ENCODE results near the gene MMAB. TPM values are rescaled to one million over a fixed set of nuclear protein-coding genes. Genes with fewer than 3 reads are reported as not detected.
A peak's percentile ranks its signal among the peaks of the same experiment; 100 is the strongest.

Gene MMAB
- total and polyA plus RNA-seq, 2 of the 13 experiments (the other 11 are each of a cell fraction or from before 2014, with no cell fraction given), result 26.1 to 77.3 TPM

DNA sequence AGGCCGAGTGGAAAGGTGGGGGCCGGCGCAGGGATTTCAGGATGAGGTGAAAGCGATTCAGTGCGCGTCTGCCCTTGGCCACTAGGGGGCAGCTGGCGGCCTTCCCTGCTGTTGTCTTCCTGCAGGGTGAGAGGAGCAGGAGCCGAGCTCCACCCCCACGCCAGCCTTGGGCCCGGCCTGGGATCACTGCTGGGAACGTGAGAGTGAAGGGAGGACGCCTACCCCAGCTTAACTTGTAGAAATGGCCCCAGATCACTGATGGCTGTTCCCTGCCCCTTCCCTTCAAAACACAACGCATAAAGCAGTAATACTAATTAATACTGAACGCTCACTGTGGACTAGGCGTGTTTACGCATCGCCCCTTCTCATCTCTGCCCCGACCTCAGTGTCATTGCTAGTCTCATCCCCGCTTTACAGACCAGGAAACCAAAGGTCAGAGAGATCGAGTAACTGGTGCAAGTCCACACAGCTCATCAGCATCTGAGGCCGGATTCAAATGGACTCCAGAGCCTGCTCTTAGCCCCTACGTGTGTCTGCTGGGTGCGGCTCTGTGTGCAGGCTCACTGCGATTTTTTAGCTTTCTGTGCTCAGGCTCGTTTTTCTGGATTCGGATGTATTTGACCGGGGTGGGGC lies 24.6 kb upstream of the MMAB start (continued):
- TF ChIP-seq RBM22 (optimal IDR thresholded peaks at IDR 0.05; ENCODE audit: low read length) (peak; percentile 95), EZH2 (conservative IDR thresholded peaks at IDR 0.05; ENCODE audit: low read depth, low read length) (no peak), STAG1 (CRISPR knock-in tag; IDR thresholded peaks at IDR 0.05) (peak; percentile 93), UBTF (CRISPR knock-in tag; IDR thresholded peaks at IDR 0.05) (peak; percentile 53), MED1 (CRISPR knock-in tag; IDR thresholded peaks at IDR 0.05) (peak; percentile 56; the same call in 1 of the 2 replicates), NFAT5 (CRISPR knock-in tag; IDR thresholded peaks at IDR 0.05) (no peak), MIXL1 (CRISPR knock-in tag; IDR thresholded peaks at IDR 0.05) (peak; percentile 26; the same call in 1 of the 2 replicates), NFYC (CRISPR knock-in tag; IDR thresholded peaks at IDR 0.05) (peak; percentile 22; the same call in 1 of the 2 replicates), TBX3 (IDR thresholded peaks at IDR 0.05; ENCODE audit: borderline replicate concordance) (0 out of 2 replicates have a peak, but pooled peaks have one; percentile 13), TGIF2 (CRISPR knock-in tag; IDR thresholded peaks at IDR 0.05) (no peak), ZNF772 (CRISPR knock-in tag; IDR thresholded peaks at IDR 0.05) (peak; percentile 6; the same call in 1 of the 2 replicates), CSRNP2 (CRISPR knock-in tag; conservative IDR thresholded peaks at IDR 0.05; ENCODE audit: low read depth) (no peak), KAT2B (IDR thresholded peaks at IDR 0.05; ENCODE audit: borderline replicate concordance, low read depth, low read length) (no peak), HMG20A (CRISPR knock-in tag; IDR thresholded peaks at IDR 0.05; ENCODE audit: borderline replicate concordance) (no peak)
- TF ChIP-seq, protein P1, sequence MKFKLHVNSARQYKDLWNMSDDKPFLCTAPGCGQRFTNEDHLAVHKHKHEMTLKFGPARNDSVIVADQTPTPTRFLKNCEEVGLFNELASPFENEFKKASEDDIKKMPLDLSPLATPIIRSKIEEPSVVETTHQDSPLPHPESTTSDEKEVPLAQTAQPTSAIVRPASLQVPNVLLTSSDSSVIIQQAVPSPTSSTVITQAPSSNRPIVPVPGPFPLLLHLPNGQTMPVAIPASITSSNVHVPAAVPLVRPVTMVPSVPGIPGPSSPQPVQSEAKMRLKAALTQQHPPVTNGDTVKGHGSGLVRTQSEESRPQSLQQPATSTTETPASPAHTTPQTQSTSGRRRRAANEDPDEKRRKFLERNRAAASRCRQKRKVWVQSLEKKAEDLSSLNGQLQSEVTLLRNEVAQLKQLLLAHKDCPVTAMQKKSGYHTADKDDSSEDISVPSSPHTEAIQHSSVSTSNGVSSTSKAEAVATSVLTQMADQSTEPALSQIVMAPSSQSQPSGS (CRISPR knock-in tag; IDR thresholded peaks at IDR 0.05), result 0 out of 2 replicates have a peak, but pooled peaks have one; percentile 37

Data from HepG2 (cell line).